CD14-positive monocyte (primary cell): ENCODE data around the gene SKOR1. TPM values are rescaled to one million over a fixed set of nuclear protein-coding genes. Genes with fewer than 3 reads are reported as not detected.
A peak's percentile ranks its signal among the peaks of the same experiment; 100 is the strongest.

Experiments used
- DNase-seq, 3 donors: peaks; one replicate each; pipeline ENCODE4 v3.0.0-alpha.2; 2011 to 2022
- H2AFZ ChIP-seq: 2 replicates; pipeline ENCODE4 v1.6.0; 2012; ENCODE audit warnings: mild to moderate bottlenecking, low read depth, low read length, inconsistent platforms; ENCODE audit not compliant: insufficient read depth, poor library complexity, severe bottlenecking
- H3K27ac ChIP-seq, 2 donors: 1 replicate in 1 of 2; 2 replicates in 1 of 2; pipeline ENCODE4 v1.5.1; 2012 to 2013; ENCODE audit warnings: low read length in 2 of 2, control low read depth in 1 of 2, inconsistent platforms in 1 of 2, low read depth in 1 of 2, mild to moderate bottlenecking in 1 of 2
- H3K27me3 ChIP-seq, 2 donors: one replicate each; pipeline versions ENCODE4 v1.6.0 to v1.6.1; 2011 to 2013; ENCODE audit warnings: low read length in 2 of 2; ENCODE audit not compliant: control insufficient read depth in 2 of 2, insufficient read depth in 2 of 2
- H3K36me3 ChIP-seq, 2 donors: replicated peaks in 1 of 2; 1 replicate in 1 of 2; 2 replicates in 1 of 2; pipeline versions ENCODE4 v1.5.1 to v1.6.1; 2012 to 2013; ENCODE audit warnings: low read length in 2 of 2, control low read depth in 1 of 2, inconsistent platforms in 1 of 2, mild to moderate bottlenecking in 1 of 2; ENCODE audit not compliant: insufficient read depth in 2 of 2, control insufficient read depth in 1 of 2
- H3K4me1 ChIP-seq, 2 donors: 1 replicate in 1 of 2; 2 replicates in 1 of 2; pipeline versions ENCODE4 v1.5.1 to v1.6.1; 2012 to 2013; ENCODE audit warnings: low read length in 2 of 2, control low read depth in 1 of 2, inconsistent platforms in 1 of 2, mild to moderate bottlenecking in 1 of 2, moderate library complexity in 1 of 2; ENCODE audit not compliant: insufficient read depth in 2 of 2, control insufficient read depth in 1 of 2
- H3K4me2 ChIP-seq: replicated peaks from 2 replicates; pipeline ENCODE3; 2012; ENCODE audit warnings: low read length, moderate library complexity, mild to moderate bottlenecking; ENCODE audit not compliant: poor library complexity, severe bottlenecking; ENCODE audit errors: extremely low read depth
- H3K4me3 ChIP-seq, 3 experiments: fragments of 200-600 bp in 1 of 3; sonication (generic) in 1 of 3; replicated peaks in 1 of 3; 1 replicate in 2 of 3; 2 replicates in 1 of 3; pipeline ENCODE4 v1.5.1; 2011 to 2013; ENCODE audit warnings: low read length in 3 of 3, mild to moderate bottlenecking in 3 of 3, control low read depth in 2 of 3, low read depth in 2 of 3, inconsistent platforms in 1 of 3, moderate library complexity in 1 of 3
- H3K79me2 ChIP-seq: 2 replicates; pipeline ENCODE4 v1.6.0; 2012; ENCODE audit warnings: mild to moderate bottlenecking, control low read depth, inconsistent platforms, low read length, moderate library complexity; ENCODE audit not compliant: insufficient read depth
- H3K9ac ChIP-seq: 2 replicates; pipeline ENCODE4 v1.6.0; 2017; ENCODE audit warnings: low read length, mild to moderate bottlenecking; ENCODE audit not compliant: insufficient read depth, poor library complexity, severe bottlenecking
- H3K9me3 ChIP-seq, 2 donors: replicated peaks in 1 of 2; 1 replicate in 1 of 2; 2 replicates in 1 of 2; pipeline versions ENCODE4 v1.5.1 to v1.6.1; 2012 to 2013; ENCODE audit warnings: low read length in 2 of 2, control low read depth in 1 of 2; ENCODE audit not compliant: control insufficient read depth in 1 of 2, insufficient read depth in 1 of 2
- H4K20me1 ChIP-seq: 2 replicates; pipeline ENCODE4 v1.6.0; 2012; ENCODE audit warnings: mild to moderate bottlenecking, low read length, control low read depth, moderate library complexity; ENCODE audit not compliant: insufficient read depth
- H3K27ac Mint-ChIP-seq, 7 donors: one replicate each; pipeline ENCODE4 v1.8.0; 2020; ENCODE audit warnings: mild to moderate bottlenecking in 7 of 7, mixed read lengths in 7 of 7, moderate library complexity in 6 of 7, inconsistent platforms in 2 of 7
- H3K27me3 Mint-ChIP-seq, 3 donors: one replicate each; pipeline ENCODE4 v1.8.0; 2021 to 2022; ENCODE audit warnings: low read depth in 3 of 3, mild to moderate bottlenecking in 3 of 3, mixed read lengths in 3 of 3, moderate library complexity in 3 of 3, inconsistent platforms in 1 of 3
- H3K36me3 Mint-ChIP-seq, 2 donors: one replicate each; pipeline ENCODE4 v1.8.0; 2020; ENCODE audit warnings: mixed read lengths in 2 of 2, inconsistent platforms in 1 of 2, mild to moderate bottlenecking in 1 of 2
- H3K4me1 Mint-ChIP-seq: one replicate; pipeline ENCODE4 v1.8.0; 2020; ENCODE audit warnings: mild to moderate bottlenecking, mixed read lengths
- H3K4me3 Mint-ChIP-seq, 2 donors: one replicate each; pipeline ENCODE4 v1.8.0; 2020; ENCODE audit warnings: mild to moderate bottlenecking in 2 of 2, mixed read lengths in 2 of 2, moderate library complexity in 1 of 2
- H3K9me3 Mint-ChIP-seq, 7 donors: one replicate each; pipeline ENCODE4 v1.8.0; 2020 to 2022; ENCODE audit warnings: mixed read lengths in 7 of 7, mild to moderate bottlenecking in 6 of 7, moderate library complexity in 6 of 7, inconsistent platforms in 2 of 7
- WGBS: methylation state at CpG from one replicate; pipeline ENCODE4 v1.1.5; 2013; ENCODE audit warnings: missing lambda C conversion rate; ENCODE audit not compliant: insufficient coverage; 5-methylcytosine and 5-hydroxymethylcytosine counted together
- intact Hi-C, 2 donors: fragments of 100-400 bp; cut with micrococcal nuclease; formaldehyde crosslinking; loops; one replicate each; pipeline versions ENCODE4 v1.15.0 to v1.15.1; 2023
- polyA plus RNA-seq, 3 donors: library from polyadenylated mRNA; depleted of rRNA in 1 of 3; unstranded in 2 of 3; stranded (reverse) in 1 of 3; fragments of 300-500 nt in 2 of 3; fragments of >200 nt in 1 of 3; fragmentation: Illumina TruSeq in 2 of 3; gene quantifications; 1 replicate in 2 of 3; 2 replicates in 1 of 3; pipeline ENCODE4 v1.2.3, GENCODE V29; 2012 to 2021
- TF ChIP-seq, protein P1 (sequence below): fragments of 200-600 bp; IDR thresholded peaks from one replicate; pipeline ENCODE4 v1.8.0; 2022; ENCODE audit warnings: antibody characterized with exemption, mild to moderate bottlenecking

The SKOR1 gene
- polyA plus RNA-seq, 3 donors = 0.23 TPM; not detected in 2

DNA sequence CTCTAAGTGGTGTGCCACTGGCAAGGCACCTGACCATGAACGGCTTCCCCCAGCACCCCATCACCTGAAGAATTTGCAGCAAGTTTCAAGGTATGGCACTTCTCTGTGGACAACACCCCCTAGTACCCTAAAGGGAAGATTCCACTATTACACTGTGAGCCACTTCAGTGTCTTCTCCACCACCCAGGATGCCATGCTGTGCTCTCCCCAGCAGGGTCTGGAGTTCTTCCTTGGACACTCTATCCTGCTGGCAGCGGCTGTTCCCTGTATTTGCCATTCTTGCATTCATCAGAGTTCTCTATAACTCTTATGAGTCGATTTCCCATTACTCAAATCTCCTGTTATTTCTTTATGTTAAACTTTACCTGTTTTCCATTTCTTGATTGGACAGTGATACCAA, 48.5 kb downstream of the SKOR1 start:
- Histone ChIP-seq H2AFZ (no peak overlapping the region), H3K4me1 (peaks cover 1 to 4% of the 10 kb centered on the region in 2 donors), H3K4me3 (no peak overlapping the region), H3K4me2 (no peak overlapping the region), H4K20me1 (no peaks in the 10 kb centered on the region), H3K79me2 (no peaks in the 10 kb centered on the region), H3K27me3 (no peaks in the 10 kb centered on the region), H3K36me3 (no peaks in the 10 kb centered on the region), H3K27ac (no peak overlapping the region), H3K9ac (no peak overlapping the region), H3K9me3 (peaks cover 0 to 13% of the 10 kb centered on the region in 2 donors)
- TF ChIP-seq, protein P1, sequence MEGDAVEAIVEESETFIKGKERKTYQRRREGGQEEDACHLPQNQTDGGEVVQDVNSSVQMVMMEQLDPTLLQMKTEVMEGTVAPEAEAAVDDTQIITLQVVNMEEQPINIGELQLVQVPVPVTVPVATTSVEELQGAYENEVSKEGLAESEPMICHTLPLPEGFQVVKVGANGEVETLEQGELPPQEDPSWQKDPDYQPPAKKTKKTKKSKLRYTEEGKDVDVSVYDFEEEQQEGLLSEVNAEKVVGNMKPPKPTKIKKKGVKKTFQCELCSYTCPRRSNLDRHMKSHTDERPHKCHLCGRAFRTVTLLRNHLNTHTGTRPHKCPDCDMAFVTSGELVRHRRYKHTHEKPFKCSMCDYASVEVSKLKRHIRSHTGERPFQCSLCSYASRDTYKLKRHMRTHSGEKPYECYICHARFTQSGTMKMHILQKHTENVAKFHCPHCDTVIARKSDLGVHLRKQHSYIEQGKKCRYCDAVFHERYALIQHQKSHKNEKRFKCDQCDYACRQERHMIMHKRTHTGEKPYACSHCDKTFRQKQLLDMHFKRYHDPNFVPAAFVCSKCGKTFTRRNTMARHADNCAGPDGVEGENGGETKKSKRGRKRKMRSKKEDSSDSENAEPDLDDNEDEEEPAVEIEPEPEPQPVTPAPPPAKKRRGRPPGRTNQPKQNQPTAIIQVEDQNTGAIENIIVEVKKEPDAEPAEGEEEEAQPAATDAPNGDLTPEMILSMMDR = no peak
- intact Hi-C loops = no loop called here
- Mint-ChIP-seq H3K36me3 (no peaks in the 10 kb centered on the region), H3K27ac (no peak overlapping the region), H3K4me3 (no peak overlapping the region), H3K4me1 (peaks cover 3% of the 10 kb centered on the region), H3K9me3 (peaks cover 6 to 25% (median 17%) of the 10 kb centered on the region in 7 donors), H3K27me3 (peaks cover 0 to 2% (median 2%) of the 10 kb centered on the region in 3 donors)
- WGBS = 100% methylated on average over 1 of the region's 3 CpGs
- DNase-seq = no peak

DNA sequence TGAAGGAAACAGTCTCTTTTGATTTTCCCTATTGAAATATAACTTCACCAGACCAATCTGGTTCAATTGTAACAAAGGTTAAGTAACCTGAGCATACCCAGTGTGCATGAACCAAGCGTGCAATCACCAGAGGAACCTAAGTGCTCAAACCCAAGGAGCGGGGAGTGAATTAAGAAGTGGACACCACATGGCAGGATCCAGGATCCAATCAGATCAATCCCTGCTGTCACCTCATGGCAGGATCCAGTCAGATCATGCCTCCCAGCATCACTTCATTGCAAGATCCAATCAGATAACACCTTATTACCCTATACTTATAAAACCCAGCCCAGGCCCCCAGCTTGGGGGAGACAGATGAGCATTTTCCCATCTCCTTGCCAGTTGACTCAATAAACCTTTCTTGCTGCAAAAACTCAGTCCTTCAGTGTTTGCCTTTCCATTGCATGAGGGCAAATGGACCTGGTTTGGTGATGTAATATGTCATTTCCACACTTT, 53.5 kb downstream of the SKOR1 start:
- Histone ChIP-seq H3K79me2 (no peaks in the 10 kb centered on the region), H4K20me1 (no peaks in the 10 kb centered on the region), H3K4me2 (peak overlapping the region; percentile 60), H3K4me1 (peaks cover 51 to 54% of the 10 kb centered on the region in 2 donors), H3K36me3 (no peaks in the 10 kb centered on the region), H3K27me3 (no peaks in the 10 kb centered on the region), H2AFZ (no peak overlapping the region), H3K9ac (no peak overlapping the region), H3K27ac (peak overlapping the region in 1 of 2 donors; percentile 69), H3K4me3 (no peak overlapping the region), H3K9me3 (peaks cover 0 to 1% of the 10 kb centered on the region in 2 donors)
- TF ChIP-seq, protein P1 = no peak
- DNase-seq = no peak
- Mint-ChIP-seq H3K27ac (peak overlapping the region in 6 of 7 donors; percentile 60 to 78 (median 64)), H3K36me3 (no peaks in the 10 kb centered on the region), H3K9me3 (peaks cover 0 to 2% (median 1%) of the 10 kb centered on the region in 7 donors), H3K4me1 (peaks cover 53% of the 10 kb centered on the region), H3K27me3 (no peaks in the 10 kb centered on the region), H3K4me3 (no peak overlapping the region)
- intact Hi-C loops = no loop called here
- WGBS = 95% methylated on average over 2 of the region's 2 CpGs
